GM12874 (cell line): ENCODE results near the gene ADCK1.

Experiments
- CTCF ChIP-seq: IDR thresholded peaks from 2 replicates; pipeline ENCODE4 v1.5.1; 2011; ENCODE audit warnings: low read depth, mild to moderate bottlenecking, control low read depth, low read length, moderate library complexity; ENCODE audit not compliant: insufficient read depth

The ADCK1 gene

GRCh38 chr14:77892890-77893484 is 93.1 kb downstream of the ADCK1 start:
- no peak for TF ChIP-seq CTCF

- TF ChIP-seq CTCF = no peak
Measured at GRCh38 chr14:77897374-77897773, 97.5 kb downstream of the ADCK1 start.

- TF ChIP-seq CTCF = no peak
Measured at GRCh38 chr14:77902811-77903210, 102.9 kb downstream of the ADCK1 start.

DNA sequence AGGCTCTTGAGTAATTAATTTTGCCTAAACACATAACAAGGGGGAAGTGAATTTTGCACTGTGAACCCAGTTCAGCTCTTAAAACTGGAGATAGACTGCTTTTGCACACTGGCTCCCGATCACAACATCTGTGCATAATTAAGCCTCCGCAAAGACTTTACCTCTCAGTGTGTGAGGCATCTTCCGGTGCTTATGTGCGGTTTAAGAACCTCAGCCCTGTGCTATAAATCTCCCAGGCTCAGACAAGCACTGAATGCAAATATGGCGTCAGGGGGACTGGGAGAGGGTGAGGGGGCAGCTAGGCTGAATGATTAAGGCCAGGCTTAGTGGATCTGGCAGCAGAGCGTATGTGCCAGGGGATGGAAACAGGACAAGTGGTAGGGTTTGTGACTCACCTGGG is 103.3 kb downstream of the ADCK1 start:
- TF ChIP-seq CTCF = no peak

DNA sequence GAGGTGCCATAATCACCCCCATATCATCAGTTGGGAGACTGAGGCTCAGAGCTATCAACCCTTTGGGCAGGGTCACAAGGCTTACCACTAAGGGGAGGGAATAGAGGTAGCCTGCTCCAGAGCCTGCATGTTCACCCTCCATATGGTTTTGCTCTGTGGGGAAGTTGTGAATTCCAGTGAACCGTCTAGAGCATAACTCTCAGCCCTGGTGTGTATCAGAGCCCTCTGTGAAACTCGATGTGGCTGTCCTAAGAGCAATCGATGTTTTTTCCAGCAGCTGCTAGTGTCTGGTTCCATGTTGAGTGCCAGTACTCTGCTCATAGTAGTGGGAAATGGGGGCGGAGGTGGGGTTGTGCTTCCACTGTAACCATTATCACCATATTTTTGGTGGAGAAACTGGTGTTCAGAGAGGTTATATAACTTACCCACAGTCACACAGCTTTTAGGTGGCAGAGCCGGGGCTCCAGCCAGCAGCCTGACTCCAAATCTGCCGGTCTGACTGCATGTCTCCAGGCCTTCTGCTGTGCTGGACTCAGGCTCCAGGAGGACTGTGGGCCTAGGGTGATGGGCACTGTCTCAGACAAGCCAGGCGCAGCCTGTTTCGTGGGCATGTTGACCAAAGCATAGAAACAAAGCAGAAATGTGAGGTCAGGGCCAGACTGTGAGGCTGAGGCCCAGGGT is 104.2 kb downstream of the ADCK1 start:
- TF ChIP-seq CTCF = no peak

DNA sequence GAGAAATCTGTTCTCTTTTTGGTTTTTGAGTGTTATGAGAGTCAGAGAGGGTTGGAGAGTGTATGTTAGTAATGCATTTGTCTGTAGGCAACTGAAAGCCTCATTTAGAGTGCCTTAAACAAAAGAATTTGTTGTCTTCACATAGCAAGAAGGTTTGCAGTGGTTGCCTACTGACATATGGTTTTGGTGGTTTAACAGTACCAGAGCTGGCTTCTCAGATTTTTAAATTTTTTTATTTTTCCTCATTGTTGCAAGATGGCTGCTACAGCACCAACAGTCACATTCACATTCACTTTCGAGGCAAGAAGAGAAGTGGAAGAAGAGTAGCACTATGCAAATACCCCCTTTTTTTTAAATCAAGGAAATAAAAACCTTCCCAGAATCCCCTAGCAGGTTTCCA is 106.5 kb downstream of the ADCK1 start:
- TF ChIP-seq CTCF = no peak

GRCh38 chr14:77908847-77909246 is 108.9 kb downstream of the ADCK1 start:
- no peak for TF ChIP-seq CTCF

GRCh38 chr14:77909911-77910310 is 110.0 kb downstream of the ADCK1 start:
- no peak for TF ChIP-seq CTCF
